RWPE2 (cell line): ENCODE measurements around the gene PHF3.
"Not testable (repeated sequence)": the region's sequence is repeated elsewhere in the genome, so short reads cannot be mapped to it uniquely, and the experiment has no call there.

Experiments
- ATAC-seq: fragments of 200-7000 bp; cut with Tn5 transposase; 3 replicates; pipeline ENCODE4 v1.9.1; 2021; ENCODE audit warnings: low read depth
- DNase-seq: peaks from one replicate; pipeline ENCODE4 v3.0.0-alpha.2; 2020; ENCODE audit warnings: low spot score
- H3K27ac ChIP-seq: fragments of 450-650 bp; 2 replicates; pipeline ENCODE4 v1.5.1; 2017; ENCODE audit warnings: mild to moderate bottlenecking; ENCODE audit not compliant: poor library complexity, severe bottlenecking
- H3K27me3 ChIP-seq: fragments of 250-450 bp; sonication (Bioruptor Pico); 2 replicates; pipeline ENCODE4 v1.5.1; 2021; ENCODE audit warnings: mild to moderate bottlenecking, moderate library complexity; ENCODE audit not compliant: insufficient read depth, poor library complexity, severe bottlenecking
- H3K36me3 ChIP-seq: fragments of 250-450 bp; sonication (Bioruptor Pico); 2 replicates; pipeline ENCODE4 v1.5.1; 2020; ENCODE audit warnings: low read depth, mild to moderate bottlenecking, moderate library complexity
- H3K4me1 ChIP-seq: fragments of 250-450 bp; sonication (Bioruptor Pico); 2 replicates; pipeline ENCODE4 v1.5.1; 2021; ENCODE audit warnings: mild to moderate bottlenecking, moderate library complexity; ENCODE audit not compliant: insufficient read depth, poor library complexity, severe bottlenecking
- H3K4me3 ChIP-seq: fragments of 250-450 bp; sonication (Bioruptor Pico); 2 replicates; pipeline ENCODE4 v1.5.1; 2021; ENCODE audit warnings: mild to moderate bottlenecking, moderate library complexity; ENCODE audit not compliant: severe bottlenecking
- H3K9me3 ChIP-seq: fragments of 250-450 bp; sonication (Bioruptor Pico); 2 replicates; pipeline ENCODE4 v1.5.1; 2021; ENCODE audit warnings: mild to moderate bottlenecking, moderate library complexity; ENCODE audit not compliant: severe bottlenecking
- TF ChIP-seq, protein P1 (sequence below): fragments of 450-650 bp; IDR thresholded peaks from one replicate; pipeline ENCODE4 v1.5.1; 2017; ENCODE audit warnings: mild to moderate bottlenecking, moderate library complexity; ENCODE audit not compliant: poor library complexity, severe bottlenecking

Gene PHF3

DNA sequence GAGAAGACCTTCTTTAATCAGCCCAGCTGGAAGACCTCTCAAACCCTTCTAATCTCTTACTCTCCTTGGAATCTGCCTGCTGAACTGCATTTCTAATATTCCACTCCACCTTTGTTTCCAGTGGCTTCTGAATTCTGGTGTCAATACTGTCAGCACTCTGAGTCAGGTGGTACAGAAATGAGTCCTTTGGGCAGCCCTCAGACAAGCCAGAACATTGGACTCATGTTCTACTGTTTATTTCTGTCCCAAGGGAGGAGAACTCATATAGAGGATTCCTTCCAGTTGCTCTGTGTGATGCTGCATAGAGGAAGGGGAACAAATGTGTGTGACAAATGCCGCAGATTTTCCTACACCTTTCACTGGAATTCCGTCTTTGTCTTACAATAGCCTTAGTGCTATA lies 114.8 kb downstream of the PHF3 start:
- no peaks in the 10 kb centered on the region for H3K27me3 ChIP-seq
- ATAC-seq (no peak), DNase-seq (no peak)
- H3K9me3 ChIP-seq: no peaks in the 10 kb centered on the region
- no peak overlapping the region for H3K27ac ChIP-seq
- H3K4me1 ChIP-seq: no peaks in the 10 kb centered on the region
- TF ChIP-seq, protein P1, sequence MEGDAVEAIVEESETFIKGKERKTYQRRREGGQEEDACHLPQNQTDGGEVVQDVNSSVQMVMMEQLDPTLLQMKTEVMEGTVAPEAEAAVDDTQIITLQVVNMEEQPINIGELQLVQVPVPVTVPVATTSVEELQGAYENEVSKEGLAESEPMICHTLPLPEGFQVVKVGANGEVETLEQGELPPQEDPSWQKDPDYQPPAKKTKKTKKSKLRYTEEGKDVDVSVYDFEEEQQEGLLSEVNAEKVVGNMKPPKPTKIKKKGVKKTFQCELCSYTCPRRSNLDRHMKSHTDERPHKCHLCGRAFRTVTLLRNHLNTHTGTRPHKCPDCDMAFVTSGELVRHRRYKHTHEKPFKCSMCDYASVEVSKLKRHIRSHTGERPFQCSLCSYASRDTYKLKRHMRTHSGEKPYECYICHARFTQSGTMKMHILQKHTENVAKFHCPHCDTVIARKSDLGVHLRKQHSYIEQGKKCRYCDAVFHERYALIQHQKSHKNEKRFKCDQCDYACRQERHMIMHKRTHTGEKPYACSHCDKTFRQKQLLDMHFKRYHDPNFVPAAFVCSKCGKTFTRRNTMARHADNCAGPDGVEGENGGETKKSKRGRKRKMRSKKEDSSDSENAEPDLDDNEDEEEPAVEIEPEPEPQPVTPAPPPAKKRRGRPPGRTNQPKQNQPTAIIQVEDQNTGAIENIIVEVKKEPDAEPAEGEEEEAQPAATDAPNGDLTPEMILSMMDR: no peak
- H3K4me3 ChIP-seq: no peak overlapping the region
- no peaks in the 10 kb centered on the region for H3K36me3 ChIP-seq

DNA sequence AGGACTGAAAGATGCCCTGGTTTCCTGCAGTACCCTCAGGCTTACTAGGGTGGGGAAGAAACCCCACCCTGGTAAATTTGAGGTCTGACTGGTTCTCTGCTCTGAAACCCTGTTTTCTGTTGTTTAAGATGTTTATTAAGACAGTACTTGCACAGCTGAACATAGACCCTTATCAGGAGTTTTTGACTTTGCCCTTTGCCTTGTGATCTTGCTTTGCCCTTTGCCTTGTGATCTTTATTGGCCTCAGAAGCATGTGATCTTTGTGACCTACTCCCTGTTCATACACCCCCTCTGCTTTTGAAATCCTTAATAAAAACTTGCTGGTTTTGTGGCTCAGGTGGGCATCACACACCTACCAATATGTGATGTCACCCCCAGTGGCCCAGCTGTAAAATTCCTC lies 121.7 kb downstream of the PHF3 start:
- not testable (repeated sequence) for H3K9me3 ChIP-seq, DNase-seq, H3K27me3 ChIP-seq, H3K27ac ChIP-seq, H3K4me3 ChIP-seq, ATAC-seq, H3K4me1 ChIP-seq, H3K36me3 ChIP-seq

DNA sequence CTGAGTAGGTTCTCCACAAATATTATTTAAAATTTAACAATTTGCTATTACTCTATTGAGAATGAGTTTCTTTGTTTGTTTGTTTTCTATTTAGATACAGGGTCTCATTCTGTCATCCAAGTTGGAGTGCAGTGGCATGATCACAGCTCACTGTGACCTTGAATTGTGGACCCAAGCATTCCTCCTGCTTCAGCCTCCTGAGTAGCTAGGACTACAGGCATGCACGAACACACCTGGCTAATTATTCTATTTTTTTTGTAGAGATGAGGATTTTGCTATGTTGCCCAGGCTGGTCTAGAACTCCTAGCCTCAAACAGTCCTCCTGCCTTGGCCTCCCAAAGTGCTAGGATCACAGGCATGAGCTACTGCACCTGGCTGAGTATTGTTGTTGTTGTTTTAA lies 122.2 kb downstream of the PHF3 start:
- TF ChIP-seq, protein P1: no peak
- ATAC-seq: no peak

DNA sequence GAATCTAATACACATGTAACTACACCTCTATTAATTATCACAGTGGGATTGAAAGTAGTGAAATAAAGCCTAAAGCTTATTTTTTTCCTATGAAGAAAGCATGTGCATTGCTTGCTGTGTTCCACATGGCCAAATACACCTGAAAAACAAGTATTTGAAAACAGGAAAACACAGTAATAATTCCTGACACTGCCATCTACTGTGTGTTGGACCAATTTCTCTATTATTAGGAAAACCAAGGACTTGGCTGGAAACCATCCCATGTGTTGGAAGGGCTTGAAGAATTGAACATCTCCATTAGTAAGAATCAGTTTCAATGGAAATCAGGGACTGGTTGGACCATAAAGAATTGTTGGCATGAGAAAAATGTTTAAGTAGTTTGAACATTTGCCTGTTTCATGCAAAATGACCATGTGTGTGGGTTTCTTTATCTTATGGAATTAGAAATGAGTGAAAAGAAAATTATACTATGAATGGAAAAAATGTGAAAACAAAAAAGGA lies 124.1 kb downstream of the PHF3 start:
- Histone ChIP-seq H3K4me3 (no peak overlapping the region), H3K9me3 (no peaks in the 10 kb centered on the region), H3K27ac (no peak overlapping the region), H3K4me1 (no peaks in the 10 kb centered on the region), H3K27me3 (no peaks in the 10 kb centered on the region), H3K36me3 (no peaks in the 10 kb centered on the region)
- ATAC-seq: peak; percentile 49; the same call in 2 of the 3 replicates
- TF ChIP-seq, protein P1: peak; percentile 28
- DNase-seq: no peak

More for the DNA sequence above, 122.2 kb downstream of the PHF3 start:
- H3K27ac ChIP-seq: no peak overlapping the region
- H3K4me3 ChIP-seq: no peak overlapping the region
- no peak for DNase-seq
- H3K4me1 ChIP-seq: no peaks in the 10 kb centered on the region
- H3K27me3 ChIP-seq: no peaks in the 10 kb centered on the region
- no peaks in the 10 kb centered on the region for H3K36me3 ChIP-seq
- H3K9me3 ChIP-seq: no peaks in the 10 kb centered on the region

DNA sequence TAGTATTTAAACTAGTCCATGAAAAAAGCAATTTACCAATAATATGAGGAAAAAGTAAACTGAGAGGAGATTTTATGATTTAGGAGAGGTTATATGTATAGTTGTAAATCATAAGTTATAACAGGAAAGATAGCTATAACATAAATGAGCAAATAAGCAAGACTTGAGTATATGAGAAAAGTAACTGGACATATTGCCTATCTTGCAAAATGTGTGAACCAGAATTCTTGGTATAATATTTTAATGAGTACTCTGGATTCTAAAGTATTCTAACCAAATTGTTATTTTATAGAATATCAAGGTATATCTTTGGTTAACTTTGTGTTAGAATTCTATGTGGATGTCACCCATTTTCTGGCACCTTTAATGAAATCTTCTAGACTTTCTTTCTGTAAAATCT lies 124.6 kb downstream of the PHF3 start:
- H3K4me3 ChIP-seq: no peak overlapping the region
- no peak for DNase-seq

More for the DNA sequence above, 124.6 kb downstream of the PHF3 start:
- ATAC-seq: no peak
- Histone ChIP-seq H3K27ac (no peak overlapping the region), H3K4me1 (no peaks in the 10 kb centered on the region), H3K36me3 (no peaks in the 10 kb centered on the region), H3K27me3 (no peaks in the 10 kb centered on the region), H3K9me3 (no peaks in the 10 kb centered on the region)
- TF ChIP-seq, protein P1: no peak
